GM12864 (cell line): ENCODE measurements around the gene PIP5K1C.

Source experiments
- DNase-seq: peaks from one replicate; pipeline ENCODE4 v3.0.0-alpha.2; 2011; ENCODE audit warnings: low read depth
- H3K4me3 ChIP-seq: 2 replicates; pipeline ENCODE4 v1.5.1; 2011; ENCODE audit warnings: mild to moderate bottlenecking, low read depth, low read length, control low read depth
- TF ChIP-seq, protein P1 (sequence below): IDR thresholded peaks from 2 replicates; pipeline ENCODE4 v1.5.1; 2011; ENCODE audit warnings: low read depth, mild to moderate bottlenecking, moderate library complexity, low read length, control low read depth, inconsistent platforms; ENCODE audit errors: missing control alignments

Gene PIP5K1C

DNA sequence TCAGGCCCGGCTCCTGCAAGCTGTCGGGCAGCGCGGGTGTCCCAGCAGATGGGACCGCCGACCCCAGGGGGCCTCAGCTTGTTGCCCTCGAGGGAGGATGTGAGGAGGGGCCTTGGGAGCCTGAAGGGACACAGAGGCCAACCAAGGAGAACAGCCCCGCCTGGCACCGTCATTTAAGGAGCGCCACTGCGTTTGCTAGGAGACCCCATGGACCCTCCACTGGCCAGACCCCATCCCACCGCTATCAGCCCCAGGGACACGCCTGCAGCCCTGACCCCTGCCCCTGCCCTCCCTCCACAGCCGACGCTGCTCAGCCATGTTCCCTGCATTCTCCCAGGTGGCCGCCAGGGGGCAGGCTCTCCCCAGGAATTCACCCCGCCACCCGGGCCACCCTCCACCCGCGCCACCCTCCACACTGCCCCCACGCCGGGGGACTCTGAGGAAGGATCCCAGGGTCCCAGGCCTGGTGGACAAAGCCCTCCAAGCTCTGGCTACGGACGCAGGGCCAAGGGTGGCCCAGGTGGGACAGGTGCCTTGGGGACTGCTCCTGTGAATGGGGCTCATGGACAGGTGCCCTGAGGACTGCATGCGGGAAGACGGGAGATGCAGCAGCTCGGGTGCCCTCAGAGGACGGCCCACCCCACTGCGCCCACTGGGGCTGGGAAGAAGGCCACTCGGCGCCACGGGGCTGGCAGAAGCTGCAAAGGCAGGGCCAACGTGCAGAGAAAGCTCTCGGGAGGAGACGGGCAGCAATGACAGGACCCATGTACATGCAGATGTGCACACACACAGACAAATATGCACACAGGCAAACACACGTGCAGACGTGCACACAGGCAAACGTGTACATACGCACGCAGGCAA is 34.4 kb downstream of the PIP5K1C start:
- H3K4me3 ChIP-seq: no peak overlapping the region
- TF ChIP-seq, protein P1, sequence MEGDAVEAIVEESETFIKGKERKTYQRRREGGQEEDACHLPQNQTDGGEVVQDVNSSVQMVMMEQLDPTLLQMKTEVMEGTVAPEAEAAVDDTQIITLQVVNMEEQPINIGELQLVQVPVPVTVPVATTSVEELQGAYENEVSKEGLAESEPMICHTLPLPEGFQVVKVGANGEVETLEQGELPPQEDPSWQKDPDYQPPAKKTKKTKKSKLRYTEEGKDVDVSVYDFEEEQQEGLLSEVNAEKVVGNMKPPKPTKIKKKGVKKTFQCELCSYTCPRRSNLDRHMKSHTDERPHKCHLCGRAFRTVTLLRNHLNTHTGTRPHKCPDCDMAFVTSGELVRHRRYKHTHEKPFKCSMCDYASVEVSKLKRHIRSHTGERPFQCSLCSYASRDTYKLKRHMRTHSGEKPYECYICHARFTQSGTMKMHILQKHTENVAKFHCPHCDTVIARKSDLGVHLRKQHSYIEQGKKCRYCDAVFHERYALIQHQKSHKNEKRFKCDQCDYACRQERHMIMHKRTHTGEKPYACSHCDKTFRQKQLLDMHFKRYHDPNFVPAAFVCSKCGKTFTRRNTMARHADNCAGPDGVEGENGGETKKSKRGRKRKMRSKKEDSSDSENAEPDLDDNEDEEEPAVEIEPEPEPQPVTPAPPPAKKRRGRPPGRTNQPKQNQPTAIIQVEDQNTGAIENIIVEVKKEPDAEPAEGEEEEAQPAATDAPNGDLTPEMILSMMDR: peak; percentile 92
- no peak for DNase-seq

DNA sequence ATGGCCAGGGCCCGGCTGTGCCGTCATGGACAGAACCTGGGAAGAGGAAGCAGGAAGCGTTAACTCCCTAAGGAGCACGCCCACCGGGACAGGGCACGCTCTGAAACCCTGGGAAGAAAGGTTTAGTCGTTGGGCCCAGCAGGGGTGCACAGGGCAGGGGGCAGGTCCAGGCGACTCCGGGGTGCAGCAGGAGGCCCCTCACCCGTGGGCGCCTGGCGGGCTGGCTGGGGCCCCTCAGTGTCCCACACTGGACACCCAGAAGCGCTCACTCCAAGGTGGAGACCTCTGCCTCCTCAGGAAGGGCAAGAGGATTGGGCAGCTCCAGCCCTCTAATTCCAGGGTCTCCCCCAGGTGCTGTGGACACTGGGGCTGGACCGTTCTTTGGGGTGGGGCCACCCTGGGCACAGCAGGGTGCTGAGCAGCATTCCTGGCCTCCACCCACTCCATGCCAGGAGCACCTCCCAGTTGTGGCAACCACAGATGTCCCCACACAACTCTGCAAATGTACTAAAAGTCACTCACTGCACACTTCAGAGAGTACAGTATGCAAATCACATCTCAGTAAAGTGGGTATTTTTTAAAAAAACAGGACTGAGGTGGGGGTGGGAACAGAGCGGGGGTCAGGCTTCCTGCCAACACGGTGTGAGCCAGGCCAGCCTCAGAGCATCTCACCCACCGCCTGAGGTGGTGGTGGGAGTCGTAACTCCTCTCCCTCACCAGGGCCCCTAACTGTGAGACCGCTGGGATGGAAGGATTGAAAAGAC is 35.2 kb downstream of the PIP5K1C start:
- TF ChIP-seq, protein P1: no peak
- no peak for DNase-seq
- H3K4me3 ChIP-seq: no peak overlapping the region

DNA sequence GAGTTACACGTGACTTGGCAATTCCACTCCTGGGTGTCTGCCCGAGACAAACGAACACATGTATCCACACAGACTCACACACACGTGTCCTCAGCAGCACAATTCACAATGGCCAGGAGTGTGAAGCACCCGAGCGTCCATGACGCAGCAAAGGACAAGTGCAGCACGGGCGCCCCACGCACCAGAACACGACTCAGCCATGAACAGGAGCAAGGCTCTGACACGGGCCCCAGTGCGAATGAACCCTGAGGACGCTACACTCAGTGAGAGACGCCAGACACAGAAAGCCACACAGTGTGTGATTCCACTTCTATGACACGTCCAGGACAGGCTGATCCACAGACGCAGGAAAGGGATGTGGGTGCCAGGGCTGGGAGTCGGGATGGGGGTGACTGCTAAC is 36.4 kb downstream of the PIP5K1C start:
- DNase-seq: no peak
- TF ChIP-seq, protein P1: no peak
- H3K4me3 ChIP-seq: no peak overlapping the region

DNA sequence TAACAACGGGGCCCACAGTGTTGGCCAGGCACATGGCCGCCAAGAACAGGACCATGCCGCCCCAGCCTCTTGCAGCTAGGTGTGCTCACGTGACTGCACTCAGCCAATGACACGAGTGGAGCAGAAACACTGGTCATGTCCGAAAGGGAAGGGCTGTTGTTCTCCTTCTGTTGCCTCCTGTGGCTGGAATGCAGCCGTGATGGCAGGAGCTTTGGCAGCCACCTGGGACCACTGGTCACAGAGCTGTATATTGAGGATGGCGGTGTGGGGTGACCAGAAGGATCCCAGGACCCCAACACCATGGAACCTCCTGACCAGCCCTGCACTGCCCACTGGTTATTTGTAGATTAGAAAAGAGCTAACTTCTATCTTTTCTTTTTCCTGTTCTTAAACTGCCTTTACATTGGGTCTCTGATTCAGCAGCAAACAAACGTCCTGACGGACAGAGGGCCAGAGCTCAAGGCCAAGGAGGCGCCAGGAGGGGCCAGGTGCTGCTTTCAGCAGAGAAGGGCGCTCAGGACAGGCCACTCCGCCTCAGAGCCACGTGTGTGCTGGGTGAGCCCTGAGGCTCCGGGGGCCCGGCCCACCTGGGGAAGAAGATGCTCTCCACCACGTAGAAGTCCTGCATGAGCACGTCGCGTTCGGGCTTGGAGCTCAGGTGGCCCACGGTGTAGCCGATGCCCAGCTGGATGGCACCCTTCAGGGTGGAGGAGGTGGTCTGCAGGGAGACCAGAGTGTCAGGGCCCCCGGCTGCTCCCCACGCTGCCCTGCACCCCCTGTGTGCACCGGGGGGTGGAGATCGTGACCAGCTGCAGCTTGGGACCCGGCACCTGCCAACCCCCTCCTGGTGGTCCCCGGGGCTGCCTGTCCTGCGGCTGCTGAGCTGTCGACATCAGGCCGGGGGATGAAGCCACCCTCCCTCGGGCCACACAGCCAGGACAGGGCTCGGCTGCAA is 38.7 kb downstream of the PIP5K1C start:
- TF ChIP-seq, protein P1: no peak
- no peak overlapping the region for H3K4me3 ChIP-seq
- no peak for DNase-seq

DNA sequence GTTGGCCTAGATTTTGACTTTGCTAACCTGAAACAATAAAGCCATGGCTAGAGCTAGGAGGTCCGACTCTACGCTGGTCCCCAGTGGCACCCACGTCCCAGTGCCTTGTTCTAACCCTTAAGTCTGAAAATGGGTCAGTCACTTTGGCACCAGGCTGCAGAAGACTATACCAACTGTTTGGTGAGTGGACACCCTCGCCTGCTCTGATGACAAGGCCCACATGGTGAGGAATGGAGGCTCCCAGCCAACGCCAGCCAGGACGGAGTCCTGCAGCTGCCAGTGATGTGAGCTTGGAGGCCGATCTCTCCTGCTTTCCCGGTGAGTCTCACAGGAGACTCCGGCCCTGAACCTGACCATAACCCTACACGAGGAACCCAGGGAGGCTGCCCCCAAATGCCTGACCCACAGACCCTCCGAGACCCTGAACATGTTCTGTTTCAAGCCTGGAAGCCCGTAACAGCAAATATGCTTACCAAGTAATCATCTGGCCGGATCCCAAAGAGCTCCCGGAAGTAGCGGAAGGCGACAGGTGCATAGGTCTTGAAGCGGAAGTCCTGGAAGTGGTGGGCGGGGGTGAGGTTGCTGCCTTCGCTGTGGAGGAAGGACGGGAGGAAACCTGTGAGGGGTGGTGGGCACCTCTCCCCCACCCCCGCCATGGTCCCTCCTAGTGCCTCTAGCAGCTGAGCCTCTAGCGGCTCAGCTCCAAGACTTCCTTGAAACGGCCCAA is 39.6 kb downstream of the PIP5K1C start:
- no peak overlapping the region for H3K4me3 ChIP-seq
- DNase-seq: no peak

More for the DNA sequence above, 39.6 kb downstream of the PIP5K1C start:
- TF ChIP-seq, protein P1: no peak
